Neutrophil (primary cell): ENCODE results near the gene LDLR.

Experiments
- H3K27ac ChIP-seq: fragments of 200-600 bp; sonication (generic); 2 replicates; pipeline ENCODE4 v1.5.1; 2016; ENCODE audit warnings: mild to moderate bottlenecking, moderate library complexity
- H3K27me3 ChIP-seq: fragments of 200-600 bp; sonication (generic); 2 replicates; pipeline ENCODE4 v1.6.0; 2016; ENCODE audit warnings: mild to moderate bottlenecking
- H3K36me3 ChIP-seq: fragments of 200-600 bp; sonication (generic); 2 replicates; pipeline ENCODE4 v1.5.1; 2017
- H3K4me1 ChIP-seq, 2 experiments: fragments of 200-600 bp in 1 of 2; sonication (generic) in 1 of 2; 1 replicate in 1 of 2; 2 replicates in 1 of 2; pipeline versions ENCODE4 v1.5.1 to v1.6.1; 2013 to 2016; ENCODE audit warnings: low read depth in 1 of 2, low read length in 1 of 2, mild to moderate bottlenecking in 1 of 2, moderate library complexity in 1 of 2; ENCODE audit not compliant: control insufficient read depth in 1 of 2, insufficient read depth in 1 of 2
- H3K4me3 ChIP-seq, 2 experiments: fragments of 200-600 bp in 1 of 2; sonication (generic) in 1 of 2; 1 replicate in 1 of 2; 2 replicates in 1 of 2; pipeline ENCODE4 v1.5.1; 2013 to 2016; ENCODE audit warnings: low read depth in 1 of 2, low read length in 1 of 2, mild to moderate bottlenecking in 1 of 2, moderate library complexity in 1 of 2
- H3K9me3 ChIP-seq: fragments of 200-600 bp; sonication (generic); 2 replicates; pipeline ENCODE4 v1.5.1; 2016
- TF ChIP-seq, protein P1 (sequence below): fragments of 200-600 bp; sonication (generic); IDR thresholded peaks from 2 replicates; pipeline ENCODE4 v1.5.1; 2016; ENCODE audit warnings: antibody characterized with exemption

The LDLR gene

DNA sequence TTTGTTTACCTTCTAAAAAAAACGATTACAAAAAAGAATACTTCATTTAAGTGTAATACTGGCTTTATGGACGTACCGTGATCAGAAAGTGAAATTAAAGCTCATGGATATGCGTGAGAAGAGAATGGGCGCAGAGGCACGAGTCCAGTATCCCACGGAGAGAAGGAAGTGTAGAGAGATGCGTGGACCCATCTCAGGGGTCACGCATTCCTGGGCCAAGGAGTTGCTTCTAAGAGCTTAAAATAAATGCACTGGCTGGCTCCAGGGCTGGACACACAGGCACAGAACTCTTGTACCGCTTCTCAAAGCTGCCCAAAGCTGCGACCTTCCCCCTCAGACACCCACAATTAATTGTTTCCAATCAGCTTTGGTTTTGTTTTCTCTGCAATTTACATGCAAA, 75.0 kb downstream of the LDLR start:
- TF ChIP-seq, protein P1, sequence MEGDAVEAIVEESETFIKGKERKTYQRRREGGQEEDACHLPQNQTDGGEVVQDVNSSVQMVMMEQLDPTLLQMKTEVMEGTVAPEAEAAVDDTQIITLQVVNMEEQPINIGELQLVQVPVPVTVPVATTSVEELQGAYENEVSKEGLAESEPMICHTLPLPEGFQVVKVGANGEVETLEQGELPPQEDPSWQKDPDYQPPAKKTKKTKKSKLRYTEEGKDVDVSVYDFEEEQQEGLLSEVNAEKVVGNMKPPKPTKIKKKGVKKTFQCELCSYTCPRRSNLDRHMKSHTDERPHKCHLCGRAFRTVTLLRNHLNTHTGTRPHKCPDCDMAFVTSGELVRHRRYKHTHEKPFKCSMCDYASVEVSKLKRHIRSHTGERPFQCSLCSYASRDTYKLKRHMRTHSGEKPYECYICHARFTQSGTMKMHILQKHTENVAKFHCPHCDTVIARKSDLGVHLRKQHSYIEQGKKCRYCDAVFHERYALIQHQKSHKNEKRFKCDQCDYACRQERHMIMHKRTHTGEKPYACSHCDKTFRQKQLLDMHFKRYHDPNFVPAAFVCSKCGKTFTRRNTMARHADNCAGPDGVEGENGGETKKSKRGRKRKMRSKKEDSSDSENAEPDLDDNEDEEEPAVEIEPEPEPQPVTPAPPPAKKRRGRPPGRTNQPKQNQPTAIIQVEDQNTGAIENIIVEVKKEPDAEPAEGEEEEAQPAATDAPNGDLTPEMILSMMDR = no peak
- Histone ChIP-seq H3K36me3 (no peaks in the 10 kb centered on the region), H3K9me3 (no peaks in the 10 kb centered on the region), H3K4me3 (no peak overlapping the region), H3K4me1 (no peaks in the 10 kb centered on the region), H3K27ac (no peak overlapping the region), H3K27me3 (no peaks in the 10 kb centered on the region)

DNA sequence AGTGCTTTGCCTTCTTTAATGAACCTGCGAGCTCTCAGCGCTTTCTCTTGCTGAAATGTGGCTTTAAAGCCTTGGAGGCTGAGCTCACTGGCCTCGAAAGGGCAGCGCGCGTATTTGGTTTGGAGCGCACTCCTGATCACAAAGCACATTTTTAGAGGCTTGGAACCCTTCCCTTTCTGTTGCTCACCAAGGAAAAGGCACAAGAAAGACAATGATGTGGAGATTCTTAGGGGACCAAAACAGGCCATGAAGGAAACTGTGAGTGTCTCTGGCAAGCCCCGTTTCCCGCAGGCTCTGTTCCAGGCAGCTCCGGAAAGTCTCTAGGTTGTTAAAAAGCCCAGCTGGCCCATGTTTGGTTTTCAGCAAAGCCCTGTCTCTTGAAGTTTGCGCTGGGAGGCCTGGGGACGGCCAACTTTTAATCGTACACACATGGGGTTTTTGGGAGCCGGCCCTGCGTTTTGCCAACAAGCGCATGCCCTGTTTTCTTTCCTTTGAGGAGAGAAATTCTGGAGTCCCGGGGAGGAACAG, 75.7 kb downstream of the LDLR start:
- TF ChIP-seq, protein P1 = no peak
- no peaks in the 10 kb centered on the region for H3K36me3 ChIP-seq
- no peaks in the 10 kb centered on the region for H3K4me1 ChIP-seq
- H3K27ac ChIP-seq = no peak overlapping the region
- H3K27me3 ChIP-seq = no peaks in the 10 kb centered on the region
- H3K4me3 ChIP-seq = no peak overlapping the region
- no peaks in the 10 kb centered on the region for H3K9me3 ChIP-seq

DNA sequence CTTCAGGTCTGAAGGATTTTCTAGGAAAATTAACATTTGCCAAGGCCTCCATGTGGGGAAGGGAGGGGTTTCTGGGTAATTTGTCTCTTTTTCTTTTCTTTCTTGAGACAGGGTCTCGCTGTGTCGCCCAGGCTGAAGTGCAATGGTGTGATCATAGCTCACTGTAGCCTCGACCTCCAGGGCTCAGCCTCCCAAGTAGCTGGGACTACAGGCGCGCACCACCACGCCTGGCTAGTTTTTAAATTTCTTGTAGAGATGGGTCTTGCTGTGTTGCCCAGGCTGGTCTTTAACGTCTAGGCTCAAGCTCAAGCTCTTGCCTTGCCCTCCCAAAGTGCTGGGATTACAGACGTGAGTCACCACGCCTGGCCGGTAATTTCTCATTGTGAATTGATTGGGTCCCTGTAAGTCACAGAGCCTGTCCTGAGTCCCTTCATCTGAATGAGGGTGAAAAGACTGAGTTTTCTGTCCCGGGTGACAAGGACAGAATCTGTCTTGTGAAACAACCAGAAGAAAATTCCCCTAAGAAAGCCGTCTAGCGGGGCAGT, 76.3 kb downstream of the LDLR start:
- TF ChIP-seq, protein P1 = no peak
- no peak overlapping the region for H3K27ac ChIP-seq
- no peaks in the 10 kb centered on the region for H3K36me3 ChIP-seq
- no peak overlapping the region for H3K4me3 ChIP-seq
- H3K4me1 ChIP-seq = no peaks in the 10 kb centered on the region
- H3K27me3 ChIP-seq = no peaks in the 10 kb centered on the region
- H3K9me3 ChIP-seq = no peaks in the 10 kb centered on the region

DNA sequence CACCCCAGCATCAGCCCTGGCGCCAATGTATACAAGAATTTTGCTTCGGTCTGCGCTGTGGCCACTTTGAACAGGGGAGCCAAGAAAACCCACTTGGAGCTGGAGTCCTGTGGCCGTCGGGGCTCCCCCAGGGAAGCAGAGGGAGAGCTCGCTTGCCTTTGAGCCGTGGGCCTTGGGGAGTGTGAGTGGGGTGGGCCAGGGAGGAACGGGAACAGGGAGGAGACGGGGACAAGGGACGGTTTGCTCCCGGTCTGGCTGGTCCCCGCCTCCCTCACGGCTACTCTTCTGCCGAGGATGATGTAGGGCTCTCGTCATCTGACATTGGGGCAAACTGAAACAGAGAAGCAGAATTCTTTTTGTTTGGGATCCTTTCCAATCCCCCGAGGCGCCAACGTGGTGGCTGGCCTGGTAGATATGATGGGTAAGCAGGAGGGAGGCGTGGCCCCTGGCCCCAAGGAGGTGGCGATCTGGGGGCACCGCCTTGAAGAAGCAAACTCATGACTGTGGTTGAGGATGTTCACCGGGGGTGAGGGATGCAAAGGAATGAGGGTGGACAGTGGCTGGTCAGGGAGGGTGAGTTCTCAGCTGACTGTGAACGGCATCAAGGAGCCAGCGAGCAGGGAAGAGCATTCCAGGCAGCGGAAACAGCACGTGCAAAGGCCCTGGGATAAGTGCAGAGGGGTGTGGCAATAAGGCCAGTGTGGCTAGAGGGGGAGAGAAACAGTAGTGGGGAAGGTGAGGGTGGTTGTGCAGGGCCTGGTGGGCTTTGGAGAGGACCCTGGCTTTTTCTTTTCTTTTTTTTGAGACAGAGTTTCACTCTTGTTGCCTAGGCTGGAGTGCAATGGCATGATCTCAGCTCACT, 77.2 kb downstream of the LDLR start:
- no peak overlapping the region for H3K4me3 ChIP-seq
- no peaks in the 10 kb centered on the region for H3K4me1 ChIP-seq
- no peaks in the 10 kb centered on the region for H3K9me3 ChIP-seq
- TF ChIP-seq, protein P1 = no peak
- H3K36me3 ChIP-seq = no peaks in the 10 kb centered on the region
- no peak overlapping the region for H3K27ac ChIP-seq
- H3K27me3 ChIP-seq = no peaks in the 10 kb centered on the region

DNA sequence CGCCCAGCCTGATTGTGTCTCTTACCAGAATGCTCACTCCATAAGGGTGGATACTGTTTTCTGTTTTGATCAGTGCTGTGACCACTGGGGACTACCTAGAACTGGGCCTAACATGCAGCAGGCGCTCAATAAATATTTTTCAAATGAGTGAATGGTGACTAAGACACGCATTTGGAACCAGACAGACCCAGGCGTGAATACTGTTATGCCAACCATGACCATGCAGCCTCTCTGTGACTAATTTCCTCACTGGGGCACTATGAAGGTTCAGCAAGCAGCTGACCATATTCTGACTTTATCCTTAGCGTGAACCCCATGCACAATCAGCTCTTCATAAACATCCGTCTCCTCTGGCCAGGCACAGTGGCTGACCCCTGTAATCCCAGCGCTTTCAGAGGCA, 79.3 kb downstream of the LDLR start:
- no peaks in the 10 kb centered on the region for H3K27me3 ChIP-seq
- no peak overlapping the region for H3K27ac ChIP-seq
- no peaks in the 10 kb centered on the region for H3K4me1 ChIP-seq
- H3K36me3 ChIP-seq = no peaks in the 10 kb centered on the region
- no peak overlapping the region for H3K4me3 ChIP-seq
- H3K9me3 ChIP-seq = no peaks in the 10 kb centered on the region
- TF ChIP-seq, protein P1 = no peak
